Glutamatergic neuron (in vitro differentiated cells): ENCODE measurements around the gene LHFPL3. TPM values are rescaled to one million over a fixed set of nuclear protein-coding genes. Genes with fewer than 3 reads are reported as not detected.

Experiments
- DNase-seq: peaks from one replicate; pipeline ENCODE4 v3.0.0; 2022
- H3K27ac Mint-ChIP-seq: one replicate; pipeline ENCODE4 v1.8.0; 2020; ENCODE audit warnings: mild to moderate bottlenecking, mixed read lengths, inconsistent platforms; ENCODE audit not compliant: unreplicated experiment
- H3K27me3 Mint-ChIP-seq: one replicate; pipeline ENCODE4 v1.8.0; 2020; ENCODE audit warnings: mild to moderate bottlenecking, moderate library complexity, mixed read lengths, inconsistent platforms; ENCODE audit not compliant: unreplicated experiment
- H3K36me3 Mint-ChIP-seq: one replicate; pipeline ENCODE4 v1.8.0; 2020; ENCODE audit warnings: mild to moderate bottlenecking, mixed read lengths, inconsistent platforms; ENCODE audit not compliant: unreplicated experiment
- H3K4me1 Mint-ChIP-seq: one replicate; pipeline ENCODE4 v1.8.0; 2020; ENCODE audit warnings: mild to moderate bottlenecking, low read depth, mixed read lengths, inconsistent platforms; ENCODE audit not compliant: unreplicated experiment
- H3K4me3 Mint-ChIP-seq: one replicate; pipeline ENCODE4 v1.8.0; 2020; ENCODE audit warnings: mild to moderate bottlenecking, mixed read lengths, inconsistent platforms; ENCODE audit not compliant: unreplicated experiment
- H3K9me3 Mint-ChIP-seq: one replicate; pipeline ENCODE4 v1.8.0; 2020; ENCODE audit warnings: mild to moderate bottlenecking, moderate library complexity, mixed read lengths, inconsistent platforms; ENCODE audit not compliant: unreplicated experiment
- CTCF ChIP-seq: fragments of 200-600 bp; sonication (generic); IDR thresholded peaks from one replicate; pipeline ENCODE4 v1.5.0; 2021; ENCODE audit not compliant: partially characterized antibody, unreplicated experiment
- total RNA-seq: library from RNA; stranded (reverse); fragmentation: NEBNext Ultra II Directional; extraction: Animal tissue kit (Norgen Biotek cat#: 25700); gene quantifications from one replicate; pipeline ENCODE4 v1.2.1, GENCODE V29; 2021; ENCODE audit not compliant: unreplicated experiment

LHFPL3 gene
- total RNA-seq, 1 donor from 2014 or later = not detected

- DNase-seq = no peak
- peaks cover 4% of the 10 kb centered on the region for H3K9me3 Mint-ChIP-seq
- no peak overlapping the region for H3K4me3 Mint-ChIP-seq
- no peak overlapping the region for H3K27ac Mint-ChIP-seq
- peaks cover 2% of the 10 kb centered on the region for H3K4me1 Mint-ChIP-seq
- H3K36me3 Mint-ChIP-seq = peaks cover under 1% of the 10 kb centered on the region
- TF ChIP-seq CTCF = no peak
- H3K27me3 Mint-ChIP-seq = peaks cover 4% of the 10 kb centered on the region
Measured at GRCh38 chr7:104946338-104946737, 617.9 kb downstream of the LHFPL3 start.

GRCh38 chr7:104950006-104950405, 621.6 kb downstream of the LHFPL3 start:
- no peaks in the 10 kb centered on the region for H3K9me3 Mint-ChIP-seq
- no peak overlapping the region for H3K27ac Mint-ChIP-seq

GRCh38 chr7:104950754-104951153, 622.4 kb downstream of the LHFPL3 start:
- Mint-ChIP-seq H3K27ac (no peak overlapping the region), H3K4me1 (no peaks in the 10 kb centered on the region), H3K27me3 (no peaks in the 10 kb centered on the region), H3K36me3 (no peaks in the 10 kb centered on the region), H3K9me3 (no peaks in the 10 kb centered on the region), H3K4me3 (no peak overlapping the region)
- no peak for DNase-seq
- TF ChIP-seq CTCF = no peak

More at GRCh38 chr7:104950006-104950405, 621.6 kb downstream of the LHFPL3 start:
- Mint-ChIP-seq H3K36me3 (no peaks in the 10 kb centered on the region), H3K27me3 (no peaks in the 10 kb centered on the region), H3K4me1 (peaks cover 2% of the 10 kb centered on the region), H3K4me3 (no peak overlapping the region)
- no peak for TF ChIP-seq CTCF
- no peak for DNase-seq

GRCh38 chr7:104951546-104951945, 623.1 kb downstream of the LHFPL3 start:
- no peak overlapping the region for H3K27ac Mint-ChIP-seq
- H3K36me3 Mint-ChIP-seq = no peaks in the 10 kb centered on the region
- no peaks in the 10 kb centered on the region for H3K9me3 Mint-ChIP-seq
- no peak overlapping the region for H3K4me3 Mint-ChIP-seq
- H3K27me3 Mint-ChIP-seq = no peaks in the 10 kb centered on the region
- DNase-seq = no peak
- H3K4me1 Mint-ChIP-seq = no peaks in the 10 kb centered on the region
- no peak for TF ChIP-seq CTCF

DNA sequence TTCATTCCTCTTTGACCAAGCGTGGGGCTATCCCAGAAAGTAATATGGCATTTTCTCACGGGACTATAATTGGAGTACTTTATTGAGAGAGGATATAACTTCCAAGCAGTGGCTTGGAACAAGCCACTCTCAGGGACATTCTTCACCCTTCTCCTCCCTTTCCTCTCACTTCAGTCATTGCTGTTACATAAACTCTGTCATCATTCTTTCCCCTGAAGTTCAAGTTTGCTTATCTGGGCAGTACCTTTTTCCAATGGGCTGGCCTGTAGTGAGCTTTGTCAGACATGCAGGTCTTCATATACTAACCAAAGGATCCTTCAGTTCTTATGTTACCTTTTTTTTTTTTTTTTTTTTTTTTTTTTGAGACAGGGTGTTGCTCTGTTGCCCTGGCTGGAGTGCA, 626.9 kb downstream of the LHFPL3 start:
- H3K27ac Mint-ChIP-seq = no peak overlapping the region

More for the DNA sequence above, 626.9 kb downstream of the LHFPL3 start:
- Mint-ChIP-seq H3K4me3 (no peak overlapping the region), H3K27me3 (no peaks in the 10 kb centered on the region), H3K9me3 (peaks cover 2% of the 10 kb centered on the region), H3K36me3 (no peaks in the 10 kb centered on the region), H3K4me1 (peaks cover 5% of the 10 kb centered on the region)
- no peak for DNase-seq
- TF ChIP-seq CTCF = no peak

Other genes with a start within 250 kb of the LHFPL3 start
- gene ORC5, start 120.6 kb upstream of the LHFPL3 start, total RNA-seq = 14.7 TPM